OCI-LY1 (cell line): ENCODE data around the gene USP15.

Experiments
- H2AFZ ChIP-seq: fragments of 200-600 bp; sonication (generic), shearing (Covaris generic); 2 replicates; pipeline ENCODE4 v1.6.0; 2014; ENCODE audit warnings: antibody characterized with exemption, mild to moderate bottlenecking, low read length
- H3F3A ChIP-seq: fragments of 200-600 bp; sonication (generic), shearing (Covaris generic); 2 replicates; pipeline ENCODE4 v1.6.0; 2014; ENCODE audit warnings: mild to moderate bottlenecking, antibody characterized with exemption, low read length, moderate library complexity; ENCODE audit not compliant: insufficient read depth
- H3K27ac ChIP-seq: fragments of 200-600 bp; sonication (generic); 2 replicates; pipeline ENCODE4 v1.5.1; 2014; ENCODE audit warnings: low read length, mixed run types, mild to moderate bottlenecking, low read depth; ENCODE audit not compliant: poor library complexity, severe bottlenecking
- H3K27me3 ChIP-seq: fragments of 200-600 bp; sonication (generic); 2 replicates; pipeline ENCODE4 v1.6.0; 2014; ENCODE audit warnings: antibody characterized with exemption, mild to moderate bottlenecking, low read length, moderate library complexity; ENCODE audit not compliant: insufficient read depth
- H3K36me3 ChIP-seq: fragments of 200-600 bp; sonication (generic); 2 replicates; pipeline ENCODE4 v1.6.1; 2014; ENCODE audit warnings: mild to moderate bottlenecking, antibody characterized with exemption, low read length, moderate library complexity, mixed read lengths; ENCODE audit not compliant: insufficient read depth
- H3K4me1 ChIP-seq: fragments of 200-600 bp; sonication (generic); 2 replicates; pipeline ENCODE4 v1.5.1; 2014; ENCODE audit warnings: mild to moderate bottlenecking, low read length, moderate library complexity; ENCODE audit not compliant: insufficient read depth, severe bottlenecking
- H3K4me2 ChIP-seq: fragments of 200-600 bp; sonication (generic), shearing (Covaris generic); 2 replicates; pipeline ENCODE4 v1.6.1; 2014; ENCODE audit warnings: low read length
- H3K4me3 ChIP-seq: fragments of 200-600 bp; sonication (generic); 2 replicates; pipeline ENCODE4 v1.5.1; 2014; ENCODE audit warnings: low read length, low read depth, mild to moderate bottlenecking, mixed read lengths; ENCODE audit not compliant: poor library complexity, severe bottlenecking
- H3K79me2 ChIP-seq: fragments of 200-600 bp; shearing (Covaris generic); 2 replicates; pipeline ENCODE4 v1.6.1; 2016; ENCODE audit warnings: mixed run types, low read length, mixed read lengths; ENCODE audit not compliant: insufficient read depth
- H3K9ac ChIP-seq: fragments of 200-600 bp; sonication (generic), shearing (Covaris generic); 2 replicates; pipeline ENCODE4 v1.6.1; 2014; ENCODE audit warnings: mild to moderate bottlenecking, low read length, mixed read lengths
- H3K9me2 ChIP-seq: fragments of 200-600 bp; sonication (generic), shearing (Covaris generic); 2 replicates; pipeline ENCODE4 v1.6.1; 2014; ENCODE audit warnings: low read depth, mild to moderate bottlenecking, low read length, mixed read lengths
- H3K9me3 ChIP-seq: fragments of 200-600 bp; shearing (Covaris generic); 2 replicates; pipeline ENCODE4 v1.6.1; 2014; ENCODE audit warnings: low read length, mixed read lengths
- H4K20me1 ChIP-seq: fragments of 200-600 bp; sonication (generic), shearing (Covaris generic); 2 replicates; pipeline ENCODE4 v1.6.0; 2016; ENCODE audit warnings: mild to moderate bottlenecking, low read length; ENCODE audit not compliant: insufficient read depth
- CTCF ChIP-seq: fragments of 200-600 bp; sonication (generic), shearing (Covaris generic); IDR thresholded peaks from 2 replicates; pipeline ENCODE4 v1.5.1; 2017; ENCODE audit warnings: mild to moderate bottlenecking, antibody characterized with exemption, low read length, moderate library complexity, mixed read lengths
- EZH2 ChIP-seq: fragments of 200-600 bp; sonication (generic), shearing (Covaris generic); IDR thresholded peaks from 2 replicates; pipeline ENCODE4 v1.8.0; 2017; ENCODE audit warnings: borderline replicate concordance, mixed run types, mild to moderate bottlenecking, antibody characterized with exemption, low read length, moderate library complexity, mixed read lengths

Gene USP15

GRCh38 chr12:62261876-62262517 is 1.8 kb downstream of the USP15 start:
- H3K4me3 ChIP-seq, result peak overlapping the region; percentile 84

GRCh38 chr12:62263232-62263631 is 3.0 kb downstream of the USP15 start:
- Histone ChIP-seq H3K27ac (no peak overlapping the region), H3K9me2 (no peaks in the 10 kb centered on the region), H3K9ac (no peak overlapping the region), H3K9me3 (no peaks in the 10 kb centered on the region), H3K4me2 (peak overlapping the region; percentile 92), H3K36me3 (no peaks in the 10 kb centered on the region), H3K27me3 (no peaks in the 10 kb centered on the region), H4K20me1 (no peaks in the 10 kb centered on the region), H3F3A (no peaks in the 10 kb centered on the region), H2AFZ (no peak overlapping the region), H3K4me3 (no peak overlapping the region), H3K4me1 (peaks cover 57% of the 10 kb centered on the region), H3K79me2 (peaks cover 77% of the 10 kb centered on the region)
- TF ChIP-seq EZH2 (no peak), CTCF (no peak)

More at GRCh38 chr12:62261876-62262517, 1.8 kb downstream of the USP15 start:
- Histone ChIP-seq H3K9me3 (no peaks in the 10 kb centered on the region), H3K27ac (no peak overlapping the region), H3K36me3 (no peaks in the 10 kb centered on the region), H4K20me1 (no peaks in the 10 kb centered on the region), H3F3A (no peaks in the 10 kb centered on the region), H2AFZ (no peak overlapping the region), H3K9me2 (no peaks in the 10 kb centered on the region), H3K27me3 (no peaks in the 10 kb centered on the region), H3K9ac (peak overlapping the region; percentile 92; the same call in 1 of the 2 replicates), H3K79me2 (peaks cover 64% of the 10 kb centered on the region), H3K4me1 (peaks cover 50% of the 10 kb centered on the region), H3K4me2 (peak overlapping the region; percentile 92)
- TF ChIP-seq EZH2, result no peak
- TF ChIP-seq CTCF, result no peak

DNA sequence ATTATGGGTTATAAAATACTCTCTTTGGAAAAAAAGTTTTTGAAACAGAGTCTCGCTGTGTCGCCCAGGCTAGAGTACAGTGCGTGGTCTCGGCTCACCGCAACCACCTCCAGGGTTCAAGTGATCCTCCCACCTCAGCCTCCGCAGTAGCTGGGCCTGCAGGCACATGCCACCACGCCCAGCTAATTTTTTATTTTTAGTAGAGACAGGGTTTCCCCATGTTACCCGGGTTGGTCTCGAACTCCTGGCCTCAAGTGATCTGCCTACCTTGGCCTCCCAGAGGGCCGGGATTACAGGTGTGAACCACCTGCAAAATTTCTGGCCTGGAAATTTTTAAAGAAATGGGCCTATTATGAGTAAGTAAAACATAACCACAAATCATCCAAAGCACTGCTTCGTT is 3.8 kb downstream of the USP15 start:
- H3K79me2 ChIP-seq, result peaks cover 84% of the 10 kb centered on the region
- H2AFZ ChIP-seq, result no peak overlapping the region
- H3K27ac ChIP-seq, result no peak overlapping the region
- H3K27me3 ChIP-seq, result no peaks in the 10 kb centered on the region
- H3K9me2 ChIP-seq, result no peaks in the 10 kb centered on the region
- no peaks in the 10 kb centered on the region for H3K36me3 ChIP-seq
- H3K4me2 ChIP-seq, result peak overlapping the region; percentile 3; the same call in 1 of the 2 replicates
- no peaks in the 10 kb centered on the region for H3K9me3 ChIP-seq
- no peak for TF ChIP-seq EZH2
- TF ChIP-seq CTCF, result no peak
- H3K4me3 ChIP-seq, result no peak overlapping the region
- H4K20me1 ChIP-seq, result no peaks in the 10 kb centered on the region
- H3K9ac ChIP-seq, result no peak overlapping the region
- no peaks in the 10 kb centered on the region for H3F3A ChIP-seq
- H3K4me1 ChIP-seq, result peaks cover 50% of the 10 kb centered on the region
